ENCODE data around the gene FLII. TPM values are rescaled to one million over a fixed set of nuclear protein-coding genes. Genes with fewer than 3 reads are reported as not detected.

The FLII gene
- total and polyA plus RNA-seq, 2 of the 8 experiments (the other 6 are each of a cell fraction or from before 2014, with no cell fraction given), result 300 to 549 TPM

GRCh38 chr17:18261146-18261515, 2.6 kb upstream of the FLII start:
- no peak overlapping the region for H3K23ac ChIP-seq (ENCODE audit: insufficient read length)
- H4K91ac ChIP-seq (replicated peaks; ENCODE audit: insufficient read length, low read length), result no peak overlapping the region
- H3K4me3 ChIP-seq (ENCODE audit: extremely low read depth in 1 of 4, insufficient read depth in 2 of 4, low read depth in 3 of 4, low read length in 4 of 4), result peak overlapping the region; percentile 76 to 88 (median 84)
- 0 out of 2 replicates have a peak, but pooled peaks have one; percentile 6 for TF ChIP-seq ATF2 (IDR thresholded peaks at IDR 0.05; ENCODE audit: low read length)
- TF ChIP-seq SIRT6 (IDR thresholded peaks at IDR 0.05; ENCODE audit: low read length), result no peak
- peaks cover 2 to 8% of the 10 kb centered on the region in 2 experiments for H4K20me1 ChIP-seq (replicated peaks in 1 of 2; ENCODE audit: control insufficient read depth in 1 of 2, insufficient read depth in 2 of 2, low read length in 2 of 2)
- no peaks in the 10 kb centered on the region for H3K9me3 ChIP-seq (ENCODE audit: insufficient read depth in 2 of 2, low read depth in 1 of 2, low read length in 1 of 2)
- peaks cover 4 to 33% (median 20%) of the 10 kb centered on the region in 4 experiments for H3K4me1 ChIP-seq (replicated peaks in 1 of 4; ENCODE audit: control insufficient read depth in 3 of 4, insufficient read depth in 4 of 4, low read length in 3 of 4)
- peaks cover 15% of the 10 kb centered on the region for H3K79me1 ChIP-seq (ENCODE audit: low read depth, low read length)
- H2BK20ac ChIP-seq (ENCODE audit: low read length), result no peak overlapping the region
- 18% methylated on average over 13 of the region's 16 CpGs; no CpG with 5 or more reads in 1 of the 2 experiments for WGBS, 2 experiments (ENCODE audit: extremely low coverage in 1 of 2, insufficient coverage in 1 of 2, insufficient read length in 1 of 2, insufficient replicate concordance in 2 of 2, low coverage in 1 of 2, low lambda C conversion rate in 2 of 2, missing lambda C conversion rate in 1 of 2)
- no peak overlapping the region for H2AFZ ChIP-seq (ENCODE audit: low read length)
- H2BK12ac ChIP-seq (ENCODE audit: low read depth, low read length), result no peak overlapping the region
- CTCF ChIA-PET (ENCODE audit: partially characterized antibody), result interaction anchor here (0.8 to 5.4 kb wide), 4 partner anchors 10 to 119 kb away, joined by 3 to 30 read pairs (median 6); no protein-coding TSS in a partner anchor
- no peak overlapping the region; the same call in 1 of the 2 replicates for H3K18ac ChIP-seq (ENCODE audit: extremely low read depth, low read length)
- peaks cover 14% of the 10 kb centered on the region for H3K23me2 ChIP-seq (ENCODE audit: low read depth, low read length)
- no peaks in the 10 kb centered on the region for H3K27me3 ChIP-seq (replicated peaks in 1 of 4; ENCODE audit: control insufficient read depth in 3 of 4, extremely low read depth in 1 of 4, insufficient read depth in 3 of 4, low read length in 3 of 4)
- no peak for FAIRE-seq
- H2BK5ac ChIP-seq (ENCODE audit: low read depth, low read length), result peak overlapping the region; percentile 97; the same call in 1 of the 2 replicates
- H3K56ac ChIP-seq (replicated peaks; ENCODE audit: insufficient read length, low read depth, low read length), result no peak overlapping the region
- peak in 1 of 2 experiments; percentile 64 for DNase-seq (ENCODE audit: low read depth in 1 of 2, low spot score in 2 of 2)
- no peak overlapping the region for H3K14ac ChIP-seq (ENCODE audit: insufficient read length)
- H4K5ac ChIP-seq (ENCODE audit: insufficient read length, low read depth, low read length), result no peak overlapping the region
- peaks cover 0 to 18% of the 10 kb centered on the region in 2 experiments; a peak in 1 of 4 replicates for H3K79me2 ChIP-seq (ENCODE audit: control insufficient read depth in 1 of 2, insufficient read depth in 2 of 2, low read length in 2 of 2)
- H2AK5ac ChIP-seq (ENCODE audit: low read depth, low read length), result no peak overlapping the region
- POLR2A ChIA-PET (ENCODE audit: partially characterized antibody), result interaction anchor here (1.1 to 11.5 kb wide), 7 partner anchors 11 to 101 kb away, joined by 3 to 171 read pairs (median 13); partner anchors contain the start of gene SHMT1
- no peak overlapping the region for H2BK120ac ChIP-seq (replicated peaks; ENCODE audit: low read depth, low read length)
- H3K27ac ChIP-seq (ENCODE audit: low read depth, low read length), result peak overlapping the region; percentile 90; the same call in 1 of the 2 replicates
- peak overlapping the region; percentile 31 for H4K8ac ChIP-seq (ENCODE audit: extremely low read depth, insufficient read depth, low read length)
- H3K4ac ChIP-seq (replicated peaks; ENCODE audit: insufficient read length, low read depth, low read length), result no peak overlapping the region
- H3K4me2 ChIP-seq (ENCODE audit: insufficient read depth in 1 of 2, low read depth in 2 of 2, low read length in 2 of 2), result peak overlapping the region; percentile 64 to 79
- H3K36me3 ChIP-seq (ENCODE audit: control insufficient read depth in 2 of 4, insufficient read depth in 4 of 4, low read length in 3 of 4), result peaks cover 3 to 22% (median 11%) of the 10 kb centered on the region in 4 experiments; a peak in 7 of 8 replicates
- no peak overlapping the region for H2BK15ac ChIP-seq (ENCODE audit: low read length)
- H3K9ac ChIP-seq (replicated peaks in 1 of 4; ENCODE audit: extremely low read depth in 1 of 4, low read depth in 3 of 4, low read length in 3 of 4), result peak overlapping the region in 3 of 4 experiments; percentile 63 to 79 (median 77); a peak in 6 of 7 replicates
